Measurements from ENCODE around the gene TBCD.
A peak's percentile ranks its signal among the peaks of the same experiment; 100 is the strongest.

Gene TBCD

GRCh38 chr17:82849076-82849945 is 97.4 kb downstream of the TBCD start:
- DNase-seq (ENCODE audit: low read depth in 3 of 3): no peak

- no peak for DNase-seq (ENCODE audit: low read depth in 3 of 3)
Measured at GRCh38 chr17:82851381-82851780, 99.5 kb downstream of the TBCD start.

GRCh38 chr17:82854226-82854625 is 102.4 kb downstream of the TBCD start:
- DNase-seq (ENCODE audit: low read depth in 3 of 3): no peak

GRCh38 chr17:82856361-82856760 is 104.5 kb downstream of the TBCD start:
- no peak for DNase-seq (ENCODE audit: low read depth in 3 of 3)

GRCh38 chr17:82858376-82859126 is 106.7 kb downstream of the TBCD start:
- no peak for DNase-seq (ENCODE audit: low read depth in 3 of 3)

- peak in 2 of 3 experiments; percentile 22 to 37 for DNase-seq (ENCODE audit: low read depth in 3 of 3)
Measured at GRCh38 chr17:82859431-82860403, 107.9 kb downstream of the TBCD start.

- DNase-seq (ENCODE audit: low read depth in 3 of 3): no peak
Measured at GRCh38 chr17:82860606-82861392, 108.9 kb downstream of the TBCD start.

- no peak for DNase-seq (ENCODE audit: low read depth in 3 of 3)
Measured at GRCh38 chr17:82861393-82861775, 109.5 kb downstream of the TBCD start.

- no peak for DNase-seq (ENCODE audit: low read depth in 3 of 3)
Measured at GRCh38 chr17:82862191-82862590, 110.3 kb downstream of the TBCD start.

GRCh38 chr17:82862737-82863382 is 111.0 kb downstream of the TBCD start:
- DNase-seq (ENCODE audit: low read depth in 3 of 3): no peak

GRCh38 chr17:82863383-82863940 is 111.6 kb downstream of the TBCD start:
- DNase-seq (ENCODE audit: low read depth in 3 of 3): no peak

- peak; percentile 57 to 80 (median 68) for DNase-seq (ENCODE audit: low read depth in 3 of 3)
Measured at GRCh38 chr17:82863941-82864712, 112.3 kb downstream of the TBCD start.

- no peak for DNase-seq (ENCODE audit: low read depth in 3 of 3)
Measured at GRCh38 chr17:82864713-82865248, 112.9 kb downstream of the TBCD start.

GRCh38 chr17:82865274-82865673 is 113.4 kb downstream of the TBCD start:
- DNase-seq (ENCODE audit: low read depth in 3 of 3): no peak

GRCh38 chr17:82865774-82866395 is 114.0 kb downstream of the TBCD start:
- DNase-seq (ENCODE audit: low read depth in 3 of 3): no peak

- no peak for DNase-seq (ENCODE audit: low read depth in 3 of 3)
Measured at GRCh38 chr17:82866590-82867191, 114.8 kb downstream of the TBCD start.

GRCh38 chr17:82867763-82868325 is 116.0 kb downstream of the TBCD start:
- DNase-seq (ENCODE audit: low read depth in 3 of 3): no peak

- no peak for DNase-seq (ENCODE audit: low read depth in 3 of 3)
Measured at GRCh38 chr17:82868715-82869131, 116.9 kb downstream of the TBCD start.
